Measurements from ENCODE around the gene DPP4. TPM values are rescaled to one million over a fixed set of nuclear protein-coding genes. Genes with fewer than 3 reads are reported as not detected.

The DPP4 gene
- 0.52 TPM for polyA plus RNA-seq (2013, experiment 1 of 2)
- polyA plus RNA-seq (2013, experiment 2 of 2), result 0.91 TPM

DNA sequence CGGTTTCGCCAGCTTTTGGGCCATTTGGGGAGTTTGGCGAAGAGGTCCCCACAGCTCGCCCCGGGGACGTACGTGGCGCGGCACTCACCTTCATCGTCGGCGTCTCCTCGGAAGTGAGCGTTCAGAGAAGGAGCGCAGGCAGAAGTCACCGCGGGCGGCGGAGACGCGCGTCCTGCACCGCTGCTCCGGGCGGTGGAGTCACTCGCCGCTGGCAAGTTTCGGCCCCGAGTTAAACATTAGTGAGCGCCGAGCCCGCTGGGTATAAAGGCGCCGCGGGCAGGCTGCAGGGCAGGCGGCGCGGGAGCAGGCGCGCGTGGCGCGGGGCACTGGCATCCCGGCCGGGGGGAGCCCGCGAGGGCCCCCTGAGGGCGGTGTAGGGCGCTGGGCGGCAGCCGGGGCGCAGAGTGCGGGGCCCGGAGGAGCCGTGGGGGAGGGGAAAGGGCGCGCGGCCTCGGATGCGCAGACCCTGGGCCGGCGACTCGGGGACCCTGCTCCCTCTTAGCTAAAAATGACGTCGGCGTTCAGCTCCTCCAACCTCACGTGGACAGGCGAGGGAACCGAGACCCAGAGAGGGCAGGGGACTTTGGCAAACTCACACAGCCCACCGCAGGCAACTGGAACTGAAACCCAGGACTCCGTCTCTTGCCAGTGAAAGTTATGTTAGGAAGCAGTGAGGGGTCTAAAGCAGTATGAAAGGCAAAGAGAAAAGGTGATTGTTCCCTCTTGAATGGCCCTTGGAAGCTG lies at the start of gene DPP4:
TSS of gene DPP4 (minus strand) at position 328 of the 744 bp plus-strand sequence. CDS start at position 94, 234 bp downstream.
- H3K4me3 ChIP-seq (ENCODE audit: extremely low read depth, insufficient read depth, low read length, poor library complexity, severe bottlenecking), result peak within 1 kb of the TSS; percentile 35
- peaks cover 14% of the 10 kb centered on the region for H3K4me1 ChIP-seq (ENCODE audit: control insufficient read depth, insufficient read depth, low read length, poor library complexity, severe bottlenecking)
- WGBS, 2 experiments (ENCODE audit: insufficient coverage in 2 of 2), result 1% methylated on average over 66 of the region's 71 CpGs
- peaks cover 6% of the 10 kb centered on the region for H3K9me3 ChIP-seq (ENCODE audit: control insufficient read depth, low read length)
- no peaks in the 10 kb centered on the region for H3K36me3 ChIP-seq (ENCODE audit: control insufficient read depth, insufficient read depth, low read length)
- H3K27ac ChIP-seq (ENCODE audit: low read depth, low read length, severe bottlenecking), result no peak within 1 kb of the TSS

DNA sequence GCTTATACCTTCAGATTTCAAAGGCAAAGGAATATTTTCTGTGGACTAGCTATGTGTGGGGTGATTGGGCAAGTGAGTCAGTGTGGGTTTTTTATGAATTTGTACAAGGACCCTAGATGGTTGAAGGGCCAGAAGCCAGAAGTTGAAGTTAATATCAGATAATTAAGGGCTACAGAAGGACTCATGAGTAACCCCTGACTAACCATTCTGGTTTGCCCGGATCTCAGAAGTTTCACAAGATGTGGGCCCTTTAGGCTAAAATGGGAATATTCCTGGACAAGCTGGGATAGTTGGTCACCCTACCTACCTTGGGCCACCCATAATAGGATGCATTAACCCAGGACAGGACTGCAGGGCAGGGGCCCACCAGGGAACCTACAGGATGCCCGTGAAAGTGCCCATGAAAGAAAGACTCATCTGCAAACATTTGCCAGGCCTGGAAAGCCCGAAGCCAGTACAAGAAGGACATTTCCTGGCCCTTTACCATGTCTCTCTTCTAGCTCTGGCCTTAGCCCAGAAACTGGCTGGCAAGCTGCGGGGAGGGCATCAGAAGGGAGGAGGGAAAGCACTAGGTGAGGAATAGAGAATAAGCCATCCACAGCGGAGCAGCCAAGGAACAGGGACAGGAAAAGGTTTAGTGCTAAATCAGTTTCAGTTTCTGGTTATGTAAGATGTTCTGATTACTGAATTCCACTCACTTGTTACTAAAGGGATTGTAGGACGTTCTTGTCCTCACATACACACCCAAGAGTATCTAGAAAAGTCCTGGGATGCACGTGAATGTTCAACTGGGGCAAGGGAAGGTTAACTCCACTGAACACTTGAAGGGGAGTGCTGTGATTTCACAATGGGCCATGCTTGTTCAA lies 44.4 kb upstream of the DPP4 start:
- Histone ChIP-seq H3K27ac (ENCODE audit: low read depth, low read length, severe bottlenecking) (no peak overlapping the region), H3K36me3 (ENCODE audit: control insufficient read depth, insufficient read depth, low read length) (no peaks in the 10 kb centered on the region), H3K4me3 (ENCODE audit: extremely low read depth, insufficient read depth, low read length, poor library complexity, severe bottlenecking) (no peak overlapping the region), H3K9me3 (ENCODE audit: control insufficient read depth, low read length) (no peaks in the 10 kb centered on the region), H3K4me1 (ENCODE audit: control insufficient read depth, insufficient read depth, low read length, poor library complexity, severe bottlenecking) (peaks cover 1% of the 10 kb centered on the region)
- 83 to 93% methylated on average over 2 to 4 of the region's 7 CpGs for WGBS, 2 experiments (ENCODE audit: insufficient coverage in 2 of 2)

DNA sequence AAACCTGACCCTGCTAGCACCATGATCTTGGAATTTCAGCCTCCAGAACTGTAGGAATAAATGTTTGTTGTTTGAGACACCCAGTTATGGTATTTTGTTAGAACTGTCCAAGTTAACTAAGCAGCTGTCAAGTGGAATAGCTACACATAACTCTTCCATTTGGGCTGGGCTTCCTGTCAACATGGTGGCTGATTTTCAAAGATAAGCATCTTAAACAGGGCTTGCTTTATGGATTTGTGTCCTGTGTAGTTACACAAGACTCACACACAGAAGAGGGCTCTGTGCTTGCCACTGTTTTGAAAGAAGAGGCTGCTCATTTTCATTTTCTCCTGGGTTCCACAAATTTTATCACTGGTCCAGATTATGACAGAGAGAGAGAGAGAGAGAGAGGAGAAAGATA lies 42.3 kb upstream of the DPP4 start:
- no peaks in the 10 kb centered on the region for H3K36me3 ChIP-seq (ENCODE audit: control insufficient read depth, insufficient read depth, low read length)
- H3K4me1 ChIP-seq (ENCODE audit: control insufficient read depth, insufficient read depth, low read length, poor library complexity, severe bottlenecking), result peaks cover 3% of the 10 kb centered on the region
- no peaks in the 10 kb centered on the region for H3K9me3 ChIP-seq (ENCODE audit: control insufficient read depth, low read length)
- no peak overlapping the region for H3K27ac ChIP-seq (ENCODE audit: low read depth, low read length, severe bottlenecking)
- H3K4me3 ChIP-seq (ENCODE audit: extremely low read depth, insufficient read depth, low read length, poor library complexity, severe bottlenecking), result no peak overlapping the region

DNA sequence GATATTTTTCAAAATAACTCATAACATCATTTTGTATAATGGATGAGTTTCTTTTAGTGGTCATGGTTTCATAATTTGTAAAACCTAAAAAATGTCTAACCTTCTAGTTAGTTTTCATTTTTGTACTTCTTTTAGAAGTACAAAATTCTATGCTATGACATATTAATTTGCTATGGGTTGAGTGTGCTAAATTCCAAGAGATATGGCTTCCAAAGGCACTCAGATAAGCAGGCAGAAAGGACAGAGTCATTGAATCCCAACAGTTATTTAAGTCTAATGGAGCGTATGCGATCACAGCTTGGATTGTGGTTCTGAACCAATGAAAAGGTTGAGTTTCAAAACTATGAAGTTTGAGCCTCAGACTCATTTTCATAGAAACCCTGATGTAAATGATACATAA lies 41.1 kb upstream of the DPP4 start:
- H3K36me3 ChIP-seq (ENCODE audit: control insufficient read depth, insufficient read depth, low read length), result no peaks in the 10 kb centered on the region
- no peak overlapping the region for H3K4me3 ChIP-seq (ENCODE audit: extremely low read depth, insufficient read depth, low read length, poor library complexity, severe bottlenecking)

DNA sequence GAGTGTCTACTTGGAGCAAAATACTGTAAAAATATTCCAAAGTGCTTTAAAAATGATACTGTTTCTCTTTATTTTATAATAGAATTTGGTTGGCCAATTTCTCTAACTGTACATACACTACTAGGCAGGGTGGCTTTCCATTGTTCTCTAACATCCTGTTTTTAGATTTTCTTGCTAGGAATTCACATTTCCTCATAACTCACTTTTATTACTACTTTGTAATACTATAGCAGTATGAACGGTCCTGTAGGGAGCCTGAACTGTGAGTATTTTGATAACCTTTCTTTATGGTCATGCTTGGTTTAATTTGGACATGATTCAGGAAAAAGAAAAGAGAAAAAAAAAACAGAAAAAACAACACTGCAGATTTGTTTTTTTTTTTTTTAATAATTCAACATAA lies 40.3 kb upstream of the DPP4 start:
- Histone ChIP-seq H3K4me3 (ENCODE audit: extremely low read depth, insufficient read depth, low read length, poor library complexity, severe bottlenecking) (no peak overlapping the region), H3K36me3 (ENCODE audit: control insufficient read depth, insufficient read depth, low read length) (no peaks in the 10 kb centered on the region), H3K27ac (ENCODE audit: low read depth, low read length, severe bottlenecking) (no peak overlapping the region), H3K4me1 (ENCODE audit: control insufficient read depth, insufficient read depth, low read length, poor library complexity, severe bottlenecking) (peaks cover 3% of the 10 kb centered on the region), H3K9me3 (ENCODE audit: control insufficient read depth, low read length) (no peaks in the 10 kb centered on the region)
- no CpG with 5 or more reads among the region's 1 CpG for WGBS, 2 experiments (ENCODE audit: insufficient coverage in 2 of 2)

More for the DNA sequence above, 41.1 kb upstream of the DPP4 start:
- H3K9me3 ChIP-seq (ENCODE audit: control insufficient read depth, low read length), result no peaks in the 10 kb centered on the region
- no peak overlapping the region for H3K27ac ChIP-seq (ENCODE audit: low read depth, low read length, severe bottlenecking)
- 100% methylated on average over 2 of the region's 2 CpGs for WGBS, 2 experiments (ENCODE audit: insufficient coverage in 2 of 2)
- peaks cover 3% of the 10 kb centered on the region for H3K4me1 ChIP-seq (ENCODE audit: control insufficient read depth, insufficient read depth, low read length, poor library complexity, severe bottlenecking)

DNA sequence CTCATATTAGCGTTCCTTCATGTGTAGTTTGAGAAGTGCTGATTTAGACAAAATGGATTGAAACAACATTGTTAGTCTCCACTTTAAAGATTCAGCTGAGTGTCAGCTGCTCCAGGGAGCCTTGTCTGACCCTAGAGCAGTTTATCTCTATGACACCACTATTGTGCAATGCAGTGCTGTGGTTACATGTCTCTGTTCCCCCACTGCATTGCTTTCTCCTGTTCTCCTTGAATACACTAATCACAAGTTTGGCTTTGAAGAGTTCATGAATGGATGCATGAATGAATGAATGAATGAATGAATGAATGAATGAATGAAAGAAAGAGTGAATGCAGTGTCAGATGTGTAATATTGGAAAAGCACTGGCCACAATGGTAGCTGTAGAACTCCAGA lies 39.8 kb upstream of the DPP4 start:
- Histone ChIP-seq H3K4me3 (ENCODE audit: extremely low read depth, insufficient read depth, low read length, poor library complexity, severe bottlenecking) (no peak overlapping the region), H3K4me1 (ENCODE audit: control insufficient read depth, insufficient read depth, low read length, poor library complexity, severe bottlenecking) (peaks cover 3% of the 10 kb centered on the region), H3K27ac (ENCODE audit: low read depth, low read length, severe bottlenecking) (no peak overlapping the region), H3K36me3 (ENCODE audit: control insufficient read depth, insufficient read depth, low read length) (no peaks in the 10 kb centered on the region), H3K9me3 (ENCODE audit: control insufficient read depth, low read length) (no peaks in the 10 kb centered on the region)
- 100% methylated on average over 1 of the region's 1 CpG; no CpG with 5 or more reads in 1 of the 2 experiments for WGBS, 2 experiments (ENCODE audit: insufficient coverage in 2 of 2)

DNA sequence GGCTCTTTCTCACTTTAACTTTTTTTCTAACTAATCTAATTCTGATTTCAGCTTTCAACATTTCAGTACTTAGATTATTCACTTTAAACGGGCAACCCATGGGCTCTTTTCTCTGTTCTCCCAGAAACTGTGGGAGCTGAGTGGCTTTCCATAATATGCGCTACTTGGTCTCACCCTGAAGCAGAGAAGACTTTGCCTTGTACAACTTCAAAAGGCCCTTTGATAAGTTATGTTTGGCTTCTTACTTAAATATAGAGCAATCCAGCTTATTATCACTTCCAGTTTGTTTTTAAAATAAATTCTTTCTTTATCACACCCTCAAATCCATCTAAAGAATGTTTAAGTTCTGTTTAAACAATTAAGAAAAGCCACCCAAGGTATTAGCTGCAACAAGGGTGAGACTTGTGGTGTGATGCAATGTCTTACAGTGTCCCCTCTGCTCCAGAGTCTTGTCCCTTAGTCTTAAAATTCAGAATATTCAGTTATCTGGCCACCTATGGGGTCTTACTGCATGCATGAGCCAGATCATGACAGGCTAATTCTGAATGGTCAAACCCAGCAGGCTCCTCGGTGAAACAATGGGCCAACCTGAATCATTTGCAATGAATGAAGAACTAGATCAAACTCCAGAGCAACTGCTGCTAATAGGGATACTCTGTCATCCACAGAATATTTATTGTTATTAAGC lies 39.2 kb upstream of the DPP4 start:
- no peaks in the 10 kb centered on the region for H3K9me3 ChIP-seq (ENCODE audit: control insufficient read depth, low read length)
- H3K4me3 ChIP-seq (ENCODE audit: extremely low read depth, insufficient read depth, low read length, poor library complexity, severe bottlenecking), result no peak overlapping the region
- peaks cover 3% of the 10 kb centered on the region for H3K4me1 ChIP-seq (ENCODE audit: control insufficient read depth, insufficient read depth, low read length, poor library complexity, severe bottlenecking)
- H3K27ac ChIP-seq (ENCODE audit: low read depth, low read length, severe bottlenecking), result no peak overlapping the region
- no peaks in the 10 kb centered on the region for H3K36me3 ChIP-seq (ENCODE audit: control insufficient read depth, insufficient read depth, low read length)
- WGBS, 2 experiments (ENCODE audit: insufficient coverage in 2 of 2), result 67 to 75% methylated on average over 1 to 3 of the region's 3 CpGs

DNA sequence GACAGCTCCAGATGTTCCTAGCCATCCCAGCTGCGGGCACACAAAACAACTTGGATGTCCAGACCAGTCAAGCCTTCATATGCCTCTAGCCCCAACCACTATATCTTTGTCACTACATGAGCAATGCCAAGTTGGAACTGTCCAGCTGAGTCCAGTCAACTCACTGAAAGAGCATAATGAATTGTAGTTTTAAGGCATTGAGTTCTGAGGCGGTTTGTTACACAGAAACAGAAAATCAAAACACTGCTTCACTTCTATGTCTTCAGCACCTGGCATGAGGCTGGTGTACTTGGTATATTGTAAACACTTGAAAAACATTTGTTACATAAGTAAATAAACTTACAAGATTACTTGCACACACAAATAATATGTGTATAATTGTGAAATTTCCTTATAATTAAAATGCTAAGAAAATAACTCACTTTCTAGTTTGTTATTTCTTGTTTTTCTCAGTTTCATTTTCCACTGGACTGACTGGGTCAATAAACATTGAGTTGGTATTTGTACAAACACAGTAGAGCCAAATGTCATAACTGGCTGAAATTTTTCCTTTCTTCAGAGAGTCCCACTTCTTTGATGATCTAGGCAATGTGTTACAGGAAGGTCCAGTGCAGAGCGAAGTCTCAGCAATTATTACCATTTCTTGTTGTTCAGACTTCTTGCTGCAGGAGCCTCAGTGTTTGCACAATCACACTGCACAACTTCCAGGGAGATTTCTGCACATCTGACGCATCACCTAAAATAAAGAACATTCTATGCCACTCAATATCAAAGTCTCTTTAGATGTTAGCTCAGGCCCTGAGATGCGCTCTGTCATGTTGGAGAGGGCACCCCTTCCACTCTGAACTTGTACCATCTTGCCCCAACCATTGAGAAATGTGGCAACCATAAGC lies 38.2 kb upstream of the DPP4 start:
- no peaks in the 10 kb centered on the region for H3K9me3 ChIP-seq (ENCODE audit: control insufficient read depth, low read length)
- peaks cover 3% of the 10 kb centered on the region for H3K4me1 ChIP-seq (ENCODE audit: control insufficient read depth, insufficient read depth, low read length, poor library complexity, severe bottlenecking)
- H3K27ac ChIP-seq (ENCODE audit: low read depth, low read length, severe bottlenecking), result no peak overlapping the region
- no peak overlapping the region for H3K4me3 ChIP-seq (ENCODE audit: extremely low read depth, insufficient read depth, low read length, poor library complexity, severe bottlenecking)
- no peaks in the 10 kb centered on the region for H3K36me3 ChIP-seq (ENCODE audit: control insufficient read depth, insufficient read depth, low read length)
- WGBS, 2 experiments (ENCODE audit: insufficient coverage in 2 of 2), result 89 to 97% methylated on average over 2 to 3 of the region's 5 CpGs

DNA sequence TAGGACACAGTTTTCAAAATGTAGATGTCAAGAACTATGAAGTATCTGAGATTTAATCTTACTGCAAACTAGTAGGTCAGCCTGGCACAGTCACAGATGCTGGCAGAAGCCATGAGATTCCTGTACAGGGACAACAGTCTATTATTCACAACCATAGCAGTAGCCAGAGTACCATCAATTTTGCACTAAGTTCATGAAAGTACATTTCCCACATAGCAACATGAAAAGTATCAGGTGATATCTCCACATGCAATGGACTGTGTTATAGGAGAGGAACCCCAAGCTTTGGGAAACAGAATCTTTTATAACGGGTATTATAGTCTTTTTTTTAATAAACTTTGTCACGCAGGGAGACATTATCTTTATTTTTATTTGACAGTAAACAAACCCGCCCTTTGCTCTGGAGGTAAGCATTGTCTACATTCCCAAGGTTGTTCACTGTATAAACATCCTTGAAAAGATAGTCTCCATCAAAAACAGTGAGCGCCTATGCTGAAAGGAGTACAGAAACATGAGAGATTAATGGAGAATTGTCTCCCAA lies 33.4 kb upstream of the DPP4 start:
- Histone ChIP-seq H3K27ac (ENCODE audit: low read depth, low read length, severe bottlenecking) (no peak overlapping the region), H3K4me3 (ENCODE audit: extremely low read depth, insufficient read depth, low read length, poor library complexity, severe bottlenecking) (no peak overlapping the region), H3K4me1 (ENCODE audit: control insufficient read depth, insufficient read depth, low read length, poor library complexity, severe bottlenecking) (no peaks in the 10 kb centered on the region), H3K9me3 (ENCODE audit: control insufficient read depth, low read length) (no peaks in the 10 kb centered on the region), H3K36me3 (ENCODE audit: control insufficient read depth, insufficient read depth, low read length) (no peaks in the 10 kb centered on the region)
- WGBS, 2 experiments (ENCODE audit: insufficient coverage in 2 of 2), result 100% methylated on average over 1 of the region's 4 CpGs; no CpG with 5 or more reads in 1 of the 2 experiments

DNA sequence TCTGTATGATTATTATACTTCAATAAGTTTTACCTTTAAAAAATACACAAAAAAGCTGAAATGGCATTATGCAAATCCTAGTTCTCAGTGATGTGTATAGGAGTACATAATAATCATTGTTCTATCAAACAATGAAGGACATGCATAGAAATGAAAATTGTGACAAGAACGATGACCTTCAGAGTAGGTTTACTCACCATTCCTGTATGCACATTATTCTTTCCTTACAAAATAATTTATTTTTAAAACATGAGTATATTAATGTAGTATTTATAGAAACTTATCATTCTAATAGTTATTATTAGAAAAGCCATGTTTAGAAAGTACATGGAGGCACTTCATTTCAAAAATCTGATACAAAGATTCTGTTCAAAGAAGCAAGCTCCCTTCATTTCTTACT lies 32.7 kb upstream of the DPP4 start:
- Histone ChIP-seq H3K27ac (ENCODE audit: low read depth, low read length, severe bottlenecking) (no peak overlapping the region), H3K36me3 (ENCODE audit: control insufficient read depth, insufficient read depth, low read length) (no peaks in the 10 kb centered on the region), H3K9me3 (ENCODE audit: control insufficient read depth, low read length) (no peaks in the 10 kb centered on the region), H3K4me3 (ENCODE audit: extremely low read depth, insufficient read depth, low read length, poor library complexity, severe bottlenecking) (no peak overlapping the region), H3K4me1 (ENCODE audit: control insufficient read depth, insufficient read depth, low read length, poor library complexity, severe bottlenecking) (no peaks in the 10 kb centered on the region)
- no CpG with 5 or more reads among the region's 1 CpG for WGBS, 2 experiments (ENCODE audit: insufficient coverage in 2 of 2)
